MG63 (cell line): Measurements from ENCODE around the gene KCNC2. TPM values are rescaled to one million over a fixed set of nuclear protein-coding genes. Genes with fewer than 3 reads are reported as not detected.
"Not testable (repeated sequence)": the region's sequence is repeated elsewhere in the genome, so short reads cannot be mapped to it uniquely, and the experiment has no call there.

Source experiments
- DNase-seq: peaks from one replicate; pipeline ENCODE4 v3.0.0-alpha.2; 2020
- H3K27me3 ChIP-seq: fragments of 250-450 bp; sonication (Bioruptor Pico); 2 replicates; pipeline ENCODE4 v1.5.1; 2020; ENCODE audit warnings: mild to moderate bottlenecking, moderate library complexity
- H3K36me3 ChIP-seq: fragments of 250-450 bp; sonication (Bioruptor Pico); 2 replicates; pipeline ENCODE4 v1.5.1; 2020; ENCODE audit warnings: mild to moderate bottlenecking, moderate library complexity
- H3K4me3 ChIP-seq: fragments of 250-450 bp; sonication (Bioruptor Pico); 2 replicates; pipeline ENCODE4 v1.5.1; 2020; ENCODE audit warnings: mild to moderate bottlenecking, moderate library complexity
- H3K9me3 ChIP-seq: fragments of 250-450 bp; sonication (Bioruptor Pico); 2 replicates; pipeline ENCODE4 v1.5.1; 2020; ENCODE audit warnings: mild to moderate bottlenecking, moderate library complexity
- total RNA-seq: library from RNA; depleted of rRNA; stranded (reverse); fragments of >200 nt; shearing (Covaris generic); gene quantifications from 2 replicates; pipeline ENCODE4 v1.2.3, GENCODE V29; 2014; ENCODE audit warnings: low replicate concordance; rRNA removed

The KCNC2 gene
- total RNA-seq = not detected in 2 replicates

DNA sequence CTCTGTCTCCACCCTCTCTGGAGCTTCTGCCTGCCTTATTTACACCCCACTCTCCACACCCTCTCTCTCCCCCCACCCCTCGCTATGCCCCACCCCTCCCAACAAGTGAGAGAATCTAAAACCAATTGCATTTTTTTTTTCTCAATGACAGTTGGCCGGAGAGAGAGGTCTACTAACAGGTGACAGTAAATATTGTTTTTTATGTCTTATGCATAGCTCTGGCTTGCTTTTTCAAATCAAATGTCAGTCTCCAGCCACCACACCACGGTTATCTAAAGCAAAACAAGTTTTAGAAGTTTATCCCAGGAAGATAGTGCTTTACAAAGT, at the start of gene KCNC2:
Gene KCNC2, minus strand, starts transcription at position 28 of the 327 bp plus-strand sequence.
- H3K27me3 ChIP-seq = no peaks in the 10 kb centered on the region; the same call in 1 of the 2 replicates
- no peaks in the 10 kb centered on the region for H3K9me3 ChIP-seq
- no peak within 1 kb of the TSS for H3K4me3 ChIP-seq
- H3K36me3 ChIP-seq = no peaks in the 10 kb centered on the region
- no peak for DNase-seq

DNA sequence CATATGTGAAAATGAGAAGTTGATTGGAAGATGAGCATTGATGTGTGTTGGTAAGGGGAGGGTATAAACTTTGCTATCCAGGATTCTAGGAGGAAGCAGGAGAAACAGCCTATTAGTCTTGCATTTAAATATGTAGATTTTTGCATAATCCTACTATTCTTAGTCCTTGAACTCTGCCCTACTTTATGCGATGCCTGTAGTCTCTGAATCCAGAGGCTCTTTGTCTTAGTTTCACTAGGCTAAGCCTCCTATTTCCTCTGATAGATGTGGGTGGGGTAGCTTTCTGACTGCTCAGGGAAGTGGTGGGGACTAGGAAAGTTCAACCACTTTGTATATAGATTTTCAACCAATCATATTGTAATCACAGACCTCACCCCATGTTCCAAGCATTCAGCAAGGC, 49.5 kb upstream of the KCNC2 start:
- Histone ChIP-seq H3K9me3 (no peaks in the 10 kb centered on the region), H3K27me3 (no peaks in the 10 kb centered on the region), H3K4me3 (no peak overlapping the region), H3K36me3 (no peaks in the 10 kb centered on the region)
- no peak for DNase-seq

GRCh38 chr12:75257510-75257909, 47.9 kb upstream of the KCNC2 start:
- Histone ChIP-seq H3K4me3 (no peak overlapping the region), H3K36me3 (no peaks in the 10 kb centered on the region), H3K9me3 (no peaks in the 10 kb centered on the region), H3K27me3 (no peaks in the 10 kb centered on the region)
- no peak for DNase-seq

DNA sequence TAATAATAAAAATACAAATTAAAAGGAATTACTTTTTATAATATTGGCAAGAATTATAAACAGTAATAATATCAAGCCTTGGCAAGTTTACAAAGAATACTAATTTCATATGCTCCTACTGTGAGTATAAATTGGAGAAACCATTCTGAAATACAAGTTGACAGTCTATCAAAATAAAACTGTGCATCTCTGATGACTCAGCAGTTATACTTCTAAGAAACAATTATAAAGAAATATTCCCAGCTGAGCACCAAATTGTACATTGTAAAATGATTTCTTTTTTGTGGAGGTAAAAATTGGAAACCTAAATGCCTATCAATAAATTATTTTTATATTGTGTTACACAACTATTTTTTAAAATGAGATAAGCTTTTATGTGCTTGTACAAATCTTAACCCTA, 35.5 kb upstream of the KCNC2 start:
- Histone ChIP-seq H3K4me3 (no peak overlapping the region), H3K9me3 (peaks cover 6% of the 10 kb centered on the region), H3K36me3 (no peaks in the 10 kb centered on the region), H3K27me3 (no peaks in the 10 kb centered on the region)
- DNase-seq = no peak

DNA sequence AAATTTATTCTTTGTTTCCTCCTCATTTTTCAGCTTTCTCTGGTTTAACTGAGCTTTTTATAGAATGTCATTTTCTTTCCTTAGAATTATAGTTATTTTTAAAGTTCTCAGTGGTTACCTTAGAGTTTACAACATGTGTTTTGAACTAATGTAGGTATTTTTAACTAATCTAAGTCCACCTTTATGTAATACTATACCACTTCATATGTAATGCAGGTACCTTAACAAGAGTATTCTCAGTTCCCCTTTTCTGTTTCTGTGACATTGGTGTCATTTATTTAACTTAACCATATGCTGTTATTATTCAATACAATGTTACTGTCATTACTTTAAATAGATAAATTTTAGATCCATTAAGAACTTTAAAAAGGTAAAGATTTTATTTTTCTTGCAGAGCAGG, 30.3 kb upstream of the KCNC2 start:
- peaks cover 15% of the 10 kb centered on the region for H3K9me3 ChIP-seq
- H3K36me3 ChIP-seq = no peaks in the 10 kb centered on the region
- DNase-seq = no peak
- no peak overlapping the region for H3K4me3 ChIP-seq
- no peaks in the 10 kb centered on the region for H3K27me3 ChIP-seq

- DNase-seq = no peak
- Histone ChIP-seq H3K4me3 (no peak overlapping the region), H3K9me3 (peaks cover 15% of the 10 kb centered on the region), H3K36me3 (no peaks in the 10 kb centered on the region), H3K27me3 (no peaks in the 10 kb centered on the region)
Measured at GRCh38 chr12:75236206-75236605, 26.6 kb upstream of the KCNC2 start.

- no peak for DNase-seq
- Histone ChIP-seq H3K4me3 (no peak overlapping the region), H3K36me3 (no peaks in the 10 kb centered on the region), H3K9me3 (no peaks in the 10 kb centered on the region), H3K27me3 (no peaks in the 10 kb centered on the region)
Measured at GRCh38 chr12:75227132-75227531, 17.5 kb upstream of the KCNC2 start.

DNA sequence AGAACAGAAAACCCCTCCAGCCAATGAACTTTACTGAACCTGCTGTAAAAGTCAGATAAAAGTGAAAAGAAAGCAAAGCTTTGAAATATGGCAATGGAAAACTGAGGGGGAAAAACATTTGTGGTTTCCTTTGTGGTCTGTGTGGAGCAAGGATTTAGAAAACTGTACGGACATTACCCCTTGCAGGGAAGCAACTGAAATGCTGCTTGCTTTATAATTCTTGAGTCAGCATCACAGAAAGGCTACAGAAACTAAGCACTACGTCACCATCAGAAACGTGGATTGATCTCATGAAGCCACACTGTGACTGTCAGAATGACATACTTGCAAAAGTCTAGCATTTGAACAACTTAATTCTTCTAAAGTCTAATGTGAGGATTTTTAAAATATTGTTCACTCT, 2.4 kb upstream of the KCNC2 start:
- no peaks in the 10 kb centered on the region for H3K9me3 ChIP-seq
- no peaks in the 10 kb centered on the region; the same call in 1 of the 2 replicates for H3K27me3 ChIP-seq
- no peak overlapping the region for H3K4me3 ChIP-seq
- DNase-seq = no peak
- H3K36me3 ChIP-seq = no peaks in the 10 kb centered on the region

DNA sequence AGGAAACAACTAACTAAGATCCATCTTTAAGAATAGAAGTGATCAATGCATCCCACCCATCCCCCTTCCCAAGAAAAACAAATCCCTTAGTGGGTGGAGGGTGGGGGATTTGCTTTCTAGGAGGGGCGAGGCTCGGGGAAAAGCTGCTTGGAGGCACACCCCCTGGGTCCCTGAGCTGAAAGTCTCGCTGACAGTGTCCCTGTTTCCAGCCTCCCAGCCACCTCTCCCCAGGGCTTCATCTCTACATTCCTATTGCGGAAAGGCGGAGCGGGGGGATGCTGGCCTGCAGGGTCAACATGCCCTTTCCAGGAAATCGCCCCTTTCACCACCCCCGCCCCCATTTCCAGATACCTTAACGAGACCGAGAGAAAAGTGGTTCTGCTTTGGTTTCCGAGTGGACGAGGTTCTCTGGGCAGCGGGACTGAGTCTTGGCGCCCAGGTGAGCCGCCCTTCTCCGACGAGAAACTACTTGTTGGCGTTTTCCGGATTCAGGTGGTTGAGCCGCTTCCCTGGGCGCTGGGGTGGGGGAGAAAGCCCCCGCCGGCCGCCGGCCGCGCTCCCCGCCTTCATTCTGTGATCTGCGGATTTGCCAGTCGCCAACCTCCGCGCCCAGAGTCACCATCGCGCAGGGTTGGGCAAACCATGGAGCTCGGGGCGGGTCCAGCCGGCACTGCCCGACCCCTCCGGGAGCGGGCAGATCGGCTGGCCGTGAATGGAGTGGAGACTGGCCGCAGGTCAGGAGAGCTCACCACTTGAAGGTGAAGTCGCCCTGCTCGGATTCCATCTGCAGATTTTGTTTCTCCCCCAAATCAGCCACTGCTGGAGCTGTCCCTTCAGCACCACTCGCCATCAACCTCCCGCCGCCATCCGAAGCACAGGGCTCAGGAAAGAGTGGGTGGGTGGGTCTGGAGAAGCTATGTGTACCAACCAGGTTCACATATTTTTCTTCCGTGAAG, 505 bp downstream of the KCNC2 start:
- Histone ChIP-seq H3K36me3 (no peaks in the 10 kb centered on the region), H3K9me3 (no peaks in the 10 kb centered on the region), H3K27me3 (peaks cover under 1% of the 10 kb centered on the region; the same call in 1 of the 2 replicates), H3K4me3 (no peak overlapping the region)
- DNase-seq = peak; percentile 31

DNA sequence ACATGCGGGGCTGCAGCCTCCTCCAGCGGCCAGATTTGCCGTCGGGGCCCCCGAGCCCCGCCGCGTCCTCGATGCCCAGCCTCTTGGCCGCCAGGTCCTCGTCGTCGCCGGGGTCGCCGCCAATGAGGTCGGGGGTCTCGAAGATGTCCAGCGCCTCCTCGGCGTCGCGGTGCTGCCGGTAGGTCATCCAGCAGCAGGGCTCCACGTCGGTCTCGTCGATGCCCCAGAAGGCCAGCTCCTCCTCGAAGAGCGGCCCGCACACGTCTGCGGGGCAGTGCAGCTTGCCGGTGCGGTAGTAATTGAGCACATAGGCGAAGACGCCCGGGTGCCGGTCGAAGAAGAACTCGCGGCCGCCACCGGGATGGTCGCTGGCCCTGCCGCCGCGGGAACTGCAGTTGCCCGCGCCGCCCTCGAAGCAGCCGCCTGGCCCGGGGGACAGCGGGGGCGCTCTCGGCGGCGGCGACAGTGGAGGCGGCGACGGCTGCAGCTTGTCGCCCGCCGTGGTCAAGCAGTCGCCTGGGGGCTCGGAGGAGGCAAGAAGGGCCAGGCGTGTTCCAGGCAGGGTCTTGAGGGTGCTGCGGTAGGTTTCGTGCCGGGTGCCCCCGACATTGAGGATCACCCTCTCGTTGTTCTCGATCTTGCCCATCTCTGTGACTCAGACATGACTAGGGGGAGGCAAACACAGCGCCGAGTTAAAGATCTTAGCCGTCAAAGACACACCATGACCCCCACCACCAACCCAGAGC, 2.1 kb downstream of the KCNC2 start:
- no peaks in the 10 kb centered on the region for H3K9me3 ChIP-seq
- H3K36me3 ChIP-seq = no peaks in the 10 kb centered on the region
- H3K27me3 ChIP-seq = peaks cover 2% of the 10 kb centered on the region; the same call in 1 of the 2 replicates
- no peak overlapping the region for H3K4me3 ChIP-seq
- no peak for DNase-seq

DNA sequence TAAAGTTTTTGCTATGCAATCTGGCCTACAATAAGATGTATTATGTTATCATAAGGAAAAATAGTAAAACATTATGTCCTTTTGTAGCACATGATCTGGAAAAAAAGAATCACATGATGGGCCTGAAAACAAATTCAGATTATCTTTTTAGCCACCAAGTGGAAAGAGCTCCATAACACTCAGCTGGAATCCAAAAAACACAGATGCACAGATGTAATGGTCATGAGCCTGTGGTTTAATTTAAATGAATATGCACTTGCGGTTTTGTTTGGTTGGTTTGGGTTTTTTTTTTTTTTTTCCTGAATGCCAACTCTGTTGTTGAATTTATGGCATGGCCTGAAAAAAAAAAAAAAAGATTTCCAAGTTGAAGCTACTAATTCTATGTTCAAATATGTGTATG, 4.1 kb downstream of the KCNC2 start:
- no peak for DNase-seq
- H3K36me3 ChIP-seq = no peaks in the 10 kb centered on the region
- H3K9me3 ChIP-seq = no peaks in the 10 kb centered on the region
- H3K4me3 ChIP-seq = no peak overlapping the region
- peaks cover 2% of the 10 kb centered on the region; the same call in 1 of the 2 replicates for H3K27me3 ChIP-seq

DNA sequence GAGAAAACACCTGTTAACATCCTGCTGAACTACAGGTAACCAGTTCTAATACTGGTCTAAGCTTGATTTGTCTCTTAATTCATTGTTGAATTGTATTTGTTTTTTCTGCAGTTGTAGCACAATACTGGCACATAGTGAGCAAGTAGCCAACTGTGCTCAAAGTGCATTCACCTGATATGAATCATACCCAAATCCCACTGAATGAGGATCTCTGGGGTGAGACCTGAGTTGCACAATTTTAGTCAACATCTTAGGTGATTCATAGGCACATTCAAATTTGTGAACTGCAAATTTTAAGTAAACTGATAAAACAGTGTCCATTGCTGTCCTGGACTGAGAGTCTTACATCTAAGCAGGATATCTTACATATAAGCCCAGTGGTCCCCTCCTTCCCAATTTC, 12.8 kb downstream of the KCNC2 start:
- no peaks in the 10 kb centered on the region for H3K27me3 ChIP-seq
- no peak for DNase-seq
- H3K4me3 ChIP-seq = no peak overlapping the region
- no peaks in the 10 kb centered on the region for H3K9me3 ChIP-seq
- H3K36me3 ChIP-seq = no peaks in the 10 kb centered on the region

GRCh38 chr12:75196408-75196807, 13.2 kb downstream of the KCNC2 start:
- H3K4me3 ChIP-seq = no peak overlapping the region
- no peaks in the 10 kb centered on the region for H3K9me3 ChIP-seq
- DNase-seq = no peak
- no peaks in the 10 kb centered on the region for H3K27me3 ChIP-seq
- H3K36me3 ChIP-seq = no peaks in the 10 kb centered on the region

DNA sequence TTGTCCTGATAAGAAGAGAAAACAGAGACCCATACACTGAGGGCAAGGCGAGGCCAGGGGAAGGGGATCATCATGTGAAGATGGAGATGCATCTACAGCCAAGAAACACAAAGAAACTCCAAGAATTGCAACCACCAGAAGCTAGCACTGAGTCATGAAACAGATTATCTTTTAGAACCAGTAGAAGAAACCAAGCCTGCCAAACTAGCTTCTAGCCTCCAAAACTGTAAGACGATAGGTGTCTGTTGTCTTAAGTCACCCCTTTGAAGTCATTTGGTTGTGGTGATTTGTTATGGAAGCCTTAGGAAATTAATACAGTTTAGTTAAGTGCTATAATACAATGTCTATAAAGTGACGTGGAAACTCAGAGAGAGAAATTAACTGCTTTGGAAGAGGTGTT, 15.4 kb downstream of the KCNC2 start:
- no peaks in the 10 kb centered on the region for H3K27me3 ChIP-seq
- no peaks in the 10 kb centered on the region for H3K9me3 ChIP-seq
- H3K4me3 ChIP-seq = no peak overlapping the region
- DNase-seq = no peak
- H3K36me3 ChIP-seq = no peaks in the 10 kb centered on the region

GRCh38 chr12:75192196-75192595, 17.4 kb downstream of the KCNC2 start:
- no peaks in the 10 kb centered on the region for H3K27me3 ChIP-seq
- no peak overlapping the region for H3K4me3 ChIP-seq
- DNase-seq = no peak
- H3K9me3 ChIP-seq = no peaks in the 10 kb centered on the region
- no peaks in the 10 kb centered on the region for H3K36me3 ChIP-seq

GRCh38 chr12:75190846-75191245, 18.8 kb downstream of the KCNC2 start:
- DNase-seq = no peak
- Histone ChIP-seq H3K27me3 (no peaks in the 10 kb centered on the region), H3K9me3 (no peaks in the 10 kb centered on the region), H3K4me3 (no peak overlapping the region), H3K36me3 (no peaks in the 10 kb centered on the region)

- not testable (repeated sequence) for DNase-seq, H3K36me3 ChIP-seq, H3K27me3 ChIP-seq, H3K4me3 ChIP-seq, H3K9me3 ChIP-seq
Measured at GRCh38 chr12:75185881-75186280, 23.8 kb downstream of the KCNC2 start.
